Upper lobe of left lung (tissue), 4 donors: ENCODE results near the gene KRT6C.

Experiments
- CTCF ChIP-seq, 6 experiments: fragments of 450-650 bp in 4 of 6; fragments of 200-600 bp in 2 of 6; sonication (generic) in 2 of 6; IDR thresholded peaks; one replicate each; pipeline ENCODE4 v1.5.1; 2016 to 2019; ENCODE audit warnings: antibody characterized with exemption in 6 of 6
- EP300 ChIP-seq, 4 donors: sonication (generic); formaldehyde crosslinking; IDR thresholded peaks; one replicate each; pipeline ENCODE4 v1.5.1; 2017; ENCODE audit warnings: antibody characterized with exemption in 4 of 4, control low read depth in 2 of 4
- POLR2A ChIP-seq, 4 donors: fragments of 450-650 bp; IDR thresholded peaks; one replicate each; pipeline ENCODE4 v1.5.1; 2016 to 2017; ENCODE audit warnings: antibody characterized with exemption in 4 of 4, mild to moderate bottlenecking in 2 of 4

DNA sequence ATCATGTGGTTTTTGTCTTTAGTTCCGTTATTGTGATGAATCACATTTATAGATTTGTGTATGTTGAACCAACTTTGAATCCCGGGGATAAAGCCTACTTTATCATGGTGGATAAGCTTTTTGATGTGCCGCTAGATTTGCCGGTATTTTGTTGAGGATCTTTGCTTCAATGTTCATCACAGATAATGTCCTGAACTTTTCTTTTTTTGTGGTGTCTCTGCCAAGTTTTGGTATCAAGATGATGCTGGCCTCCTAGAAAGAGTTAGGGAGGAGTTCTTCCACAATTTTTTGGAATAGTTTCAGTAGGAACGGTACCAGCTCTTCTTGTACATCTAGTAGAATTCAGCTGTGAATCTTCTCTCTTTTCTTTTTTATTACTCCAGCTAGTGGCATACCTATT is 14.7 kb downstream of the KRT6C start:
- TF ChIP-seq CTCF (IDR thresholded peaks at IDR 0.05) (no peak), POLR2A (IDR thresholded peaks at IDR 0.05) (no peak), EP300 (IDR thresholded peaks at IDR 0.05) (no peak)
